ENCODE measurements around the gene SPINK4.

- TF ChIP-seq, protein P1, sequence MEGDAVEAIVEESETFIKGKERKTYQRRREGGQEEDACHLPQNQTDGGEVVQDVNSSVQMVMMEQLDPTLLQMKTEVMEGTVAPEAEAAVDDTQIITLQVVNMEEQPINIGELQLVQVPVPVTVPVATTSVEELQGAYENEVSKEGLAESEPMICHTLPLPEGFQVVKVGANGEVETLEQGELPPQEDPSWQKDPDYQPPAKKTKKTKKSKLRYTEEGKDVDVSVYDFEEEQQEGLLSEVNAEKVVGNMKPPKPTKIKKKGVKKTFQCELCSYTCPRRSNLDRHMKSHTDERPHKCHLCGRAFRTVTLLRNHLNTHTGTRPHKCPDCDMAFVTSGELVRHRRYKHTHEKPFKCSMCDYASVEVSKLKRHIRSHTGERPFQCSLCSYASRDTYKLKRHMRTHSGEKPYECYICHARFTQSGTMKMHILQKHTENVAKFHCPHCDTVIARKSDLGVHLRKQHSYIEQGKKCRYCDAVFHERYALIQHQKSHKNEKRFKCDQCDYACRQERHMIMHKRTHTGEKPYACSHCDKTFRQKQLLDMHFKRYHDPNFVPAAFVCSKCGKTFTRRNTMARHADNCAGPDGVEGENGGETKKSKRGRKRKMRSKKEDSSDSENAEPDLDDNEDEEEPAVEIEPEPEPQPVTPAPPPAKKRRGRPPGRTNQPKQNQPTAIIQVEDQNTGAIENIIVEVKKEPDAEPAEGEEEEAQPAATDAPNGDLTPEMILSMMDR (IDR thresholded peaks at IDR 0.05; ENCODE audit: low read length) = no peak
- no peak for TF ChIP-seq EZH2 (optimal IDR thresholded peaks at IDR 0.05; ENCODE audit: low read depth, low read length)
- no peak for TF ChIP-seq EZH2phosphoT487 (IDR thresholded peaks at IDR 0.05; ENCODE audit: low read length)
Measured at GRCh38 chr9:33202018-33202417, 37.9 kb upstream of the SPINK4 start.
